WTC11 (cell line): ENCODE results near the gene BUB1.
"Not testable (repeated sequence)": the region's sequence is repeated elsewhere in the genome, so short reads cannot be mapped to it uniquely, and the experiment has no call there.

Source experiments
- CTCF ChIP-seq: fragments of 200-600 bp; IDR thresholded peaks from 2 replicates; pipeline ENCODE4 v1.8.0; 2022; ENCODE audit warnings: antibody characterized with exemption
- FOXK1 ChIP-seq: sonication (generic); formaldehyde crosslinking; IDR thresholded peaks from 2 replicates; pipeline ENCODE4 v1.8.0; 2022; ENCODE audit warnings: mild to moderate bottlenecking, moderate library complexity, missing genetic modification reagents
- TEAD4 ChIP-seq: sonication (generic); formaldehyde crosslinking; IDR thresholded peaks from 2 replicates; pipeline ENCODE4 v1.8.0; 2022; ENCODE audit warnings: mild to moderate bottlenecking, missing genetic modification reagents
- ZBTB21 ChIP-seq: sonication (generic); formaldehyde crosslinking; IDR thresholded peaks from 2 replicates; pipeline ENCODE4 v1.8.1; 2023; ENCODE audit warnings: mild to moderate bottlenecking, missing genetic modification reagents, borderline replicate concordance

GRCh38 chr2:110608788-110609502 is 68.9 kb downstream of the BUB1 start:
- not testable (repeated sequence) for TF ChIP-seq CTCF; FOXK1 (CRISPR knock-in tag); ZBTB21 (CRISPR knock-in tag); TEAD4 (CRISPR knock-in tag)
